ENCODE data around the gene AKR1B15.
"Not testable (repeated sequence)": the region's sequence is repeated elsewhere in the genome, so short reads cannot be mapped to it uniquely, and the experiment has no call there.

The AKR1B15 gene

DNA sequence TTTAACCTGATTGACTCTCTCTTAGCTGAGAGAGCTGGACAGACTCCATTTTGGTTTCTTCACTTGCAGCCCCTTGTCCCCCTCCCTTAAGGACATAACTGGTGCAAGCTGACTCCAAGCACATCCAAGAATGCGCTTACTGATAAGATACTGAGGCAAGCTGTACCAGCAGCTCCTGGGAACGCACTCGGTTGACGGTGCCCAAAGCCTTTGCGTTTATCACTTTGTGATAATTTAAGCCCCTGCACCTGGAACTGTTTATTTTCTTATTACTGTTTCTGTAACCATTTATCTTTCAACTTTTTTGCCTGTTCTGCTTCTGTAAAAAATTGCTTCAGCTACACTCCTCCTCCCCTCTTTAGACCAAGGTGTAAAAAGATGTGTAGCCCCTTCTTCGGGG is 8.5 kb downstream of the AKR1B15 start:
- no peak overlapping the region for H3K9ac ChIP-seq (ENCODE audit: low read length)
- H4K8ac ChIP-seq (ENCODE audit: low read depth, low read length) = no peak overlapping the region
- H2AK5ac ChIP-seq (ENCODE audit: low read length) = no peak overlapping the region
- H3K4me2 ChIP-seq (ENCODE audit: low read length) = no peak overlapping the region
- WGBS (ENCODE audit: extremely low coverage, insufficient coverage, low lambda C conversion rate) = no CpG with 5 or more reads among the region's 6 CpGs
- no peak overlapping the region for H2BK15ac ChIP-seq (replicated peaks; ENCODE audit: low read depth)
- no peaks in the 10 kb centered on the region for H3K27me3 ChIP-seq (ENCODE audit: insufficient read depth, low read length, poor library complexity)
- DNase-seq = no peak
- H3K27ac ChIP-seq (ENCODE audit: low read depth, low read length) = no peak overlapping the region
- no peak overlapping the region for H3K23ac ChIP-seq (ENCODE audit: low read length)
- no peak overlapping the region for H3K18ac ChIP-seq (ENCODE audit: low read length)
- no peak overlapping the region for H2BK120ac ChIP-seq (ENCODE audit: low read depth, low read length)
- no peaks in the 10 kb centered on the region for H3K79me2 ChIP-seq (ENCODE audit: control insufficient read depth, insufficient read depth, low read length)
- H3K79me1 ChIP-seq (ENCODE audit: low read length) = no peaks in the 10 kb centered on the region
- no peak overlapping the region for H2BK5ac ChIP-seq (ENCODE audit: low read length)
- no peak overlapping the region for H3K4me3 ChIP-seq (ENCODE audit: low read length)
- no peaks in the 10 kb centered on the region for H3K36me3 ChIP-seq (ENCODE audit: control insufficient read depth, insufficient read depth, low read length)
- no peak overlapping the region for H3K4ac ChIP-seq (ENCODE audit: low read depth, low read length)
- H4K5ac ChIP-seq (ENCODE audit: low read length) = no peak overlapping the region
- no peak overlapping the region for H3K56ac ChIP-seq (ENCODE audit: low read length)
- no peaks in the 10 kb centered on the region for H3K4me1 ChIP-seq (ENCODE audit: control insufficient read depth, low read depth, low read length)

DNA sequence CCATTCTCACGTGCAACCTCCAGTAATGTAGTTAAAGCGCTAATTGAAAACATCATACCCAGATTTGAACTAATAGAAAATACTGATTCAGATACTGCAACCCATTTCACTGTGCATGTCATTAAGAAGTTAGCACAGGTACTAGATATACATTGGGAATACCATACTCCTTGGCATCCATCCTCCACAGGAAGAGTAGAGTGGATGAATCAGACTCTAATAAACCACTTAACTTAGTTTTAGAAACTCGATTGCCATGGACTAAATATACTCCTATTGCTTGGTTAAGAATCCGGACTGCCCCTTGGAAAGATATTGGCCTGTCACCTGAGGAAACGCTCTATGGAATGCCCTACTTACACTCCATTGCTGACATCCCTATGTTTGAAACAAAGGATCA is 9.5 kb downstream of the AKR1B15 start:
- H3K9ac ChIP-seq (ENCODE audit: low read length) = no peak overlapping the region
- no peak overlapping the region for H3K56ac ChIP-seq (ENCODE audit: low read length)
- no peaks in the 10 kb centered on the region for H3K4me1 ChIP-seq (ENCODE audit: control insufficient read depth, low read depth, low read length)
- WGBS (ENCODE audit: extremely low coverage, insufficient coverage, low lambda C conversion rate) = no CpG with 5 or more reads among the region's 5 CpGs
- no peak overlapping the region for H3K18ac ChIP-seq (ENCODE audit: low read length)
- H3K27me3 ChIP-seq (ENCODE audit: insufficient read depth, low read length, poor library complexity) = no peaks in the 10 kb centered on the region
- H3K79me1 ChIP-seq (ENCODE audit: low read length) = no peaks in the 10 kb centered on the region
- H4K8ac ChIP-seq (ENCODE audit: low read depth, low read length) = no peak overlapping the region
- no peaks in the 10 kb centered on the region for H3K79me2 ChIP-seq (ENCODE audit: control insufficient read depth, insufficient read depth, low read length)
- DNase-seq = no peak
- no peak overlapping the region for H4K5ac ChIP-seq (ENCODE audit: low read length)
- no peak overlapping the region for H3K4ac ChIP-seq (ENCODE audit: low read depth, low read length)
- no peak overlapping the region for H2AK5ac ChIP-seq (ENCODE audit: low read length)
- no peak overlapping the region for H2BK15ac ChIP-seq (replicated peaks; ENCODE audit: low read depth)
- no peak overlapping the region for H3K4me2 ChIP-seq (ENCODE audit: low read length)
- no peak overlapping the region for H3K23ac ChIP-seq (ENCODE audit: low read length)
- H3K4me3 ChIP-seq (ENCODE audit: low read length) = no peak overlapping the region
- no peak overlapping the region for H2BK120ac ChIP-seq (ENCODE audit: low read depth, low read length)
- H2BK5ac ChIP-seq (ENCODE audit: low read length) = no peak overlapping the region
- no peaks in the 10 kb centered on the region for H3K36me3 ChIP-seq (ENCODE audit: control insufficient read depth, insufficient read depth, low read length)
- H3K27ac ChIP-seq (ENCODE audit: low read depth, low read length) = no peak overlapping the region

GRCh38 chr7:134561616-134562015 is 12.7 kb downstream of the AKR1B15 start:
- not testable (repeated sequence) for H3K27me3 ChIP-seq (ENCODE audit: insufficient read depth, low read length, poor library complexity); H4K5ac ChIP-seq (ENCODE audit: low read length); H3K4ac ChIP-seq (ENCODE audit: low read depth, low read length); H3K4me3 ChIP-seq (ENCODE audit: low read length); H3K4me2 ChIP-seq (ENCODE audit: low read length); H2BK15ac ChIP-seq (replicated peaks; ENCODE audit: low read depth); H3K36me3 ChIP-seq (ENCODE audit: control insufficient read depth, insufficient read depth, low read length); H3K9ac ChIP-seq (ENCODE audit: low read length); H3K18ac ChIP-seq (ENCODE audit: low read length); H2BK120ac ChIP-seq (ENCODE audit: low read depth, low read length); H3K23ac ChIP-seq (ENCODE audit: low read length); H3K27ac ChIP-seq (ENCODE audit: low read depth, low read length); H2AK5ac ChIP-seq (ENCODE audit: low read length); DNase-seq; H2BK5ac ChIP-seq (ENCODE audit: low read length); H3K56ac ChIP-seq (ENCODE audit: low read length); H3K4me1 ChIP-seq (ENCODE audit: control insufficient read depth, low read depth, low read length); H3K79me2 ChIP-seq (ENCODE audit: control insufficient read depth, insufficient read depth, low read length); H4K8ac ChIP-seq (ENCODE audit: low read depth, low read length); H3K79me1 ChIP-seq (ENCODE audit: low read length)
- no CpG with 5 or more reads among the region's 5 CpGs for WGBS (ENCODE audit: extremely low coverage, insufficient coverage, low lambda C conversion rate)

GRCh38 chr7:134562136-134562535 is 13.2 kb downstream of the AKR1B15 start:
- DNase-seq = no peak
- Histone ChIP-seq H3K36me3 (ENCODE audit: control insufficient read depth, insufficient read depth, low read length) (no peaks in the 10 kb centered on the region), H4K5ac (ENCODE audit: low read length) (no peak overlapping the region), H3K18ac (ENCODE audit: low read length) (no peak overlapping the region), H2BK120ac (ENCODE audit: low read depth, low read length) (no peak overlapping the region), H2BK5ac (ENCODE audit: low read length) (no peak overlapping the region), H3K4me2 (ENCODE audit: low read length) (no peak overlapping the region), H4K8ac (ENCODE audit: low read depth, low read length) (no peak overlapping the region), H3K79me1 (ENCODE audit: low read length) (no peaks in the 10 kb centered on the region), H2BK15ac (replicated peaks; ENCODE audit: low read depth) (no peak overlapping the region), H3K4ac (ENCODE audit: low read depth, low read length) (no peak overlapping the region), H3K27ac (ENCODE audit: low read depth, low read length) (no peak overlapping the region), H3K4me3 (ENCODE audit: low read length) (no peak overlapping the region), H3K9ac (ENCODE audit: low read length) (no peak overlapping the region), H3K23ac (ENCODE audit: low read length) (no peak overlapping the region), H2AK5ac (ENCODE audit: low read length) (no peak overlapping the region), H3K79me2 (ENCODE audit: control insufficient read depth, insufficient read depth, low read length) (no peaks in the 10 kb centered on the region), H3K27me3 (ENCODE audit: insufficient read depth, low read length, poor library complexity) (no peaks in the 10 kb centered on the region), H3K56ac (ENCODE audit: low read length) (no peak overlapping the region), H3K4me1 (ENCODE audit: control insufficient read depth, low read depth, low read length) (no peaks in the 10 kb centered on the region)
- WGBS (ENCODE audit: extremely low coverage, insufficient coverage, low lambda C conversion rate) = no CpG with 5 or more reads among the region's 6 CpGs

GRCh38 chr7:134563398-134563749 is 14.5 kb downstream of the AKR1B15 start:
- H3K27me3 ChIP-seq (ENCODE audit: insufficient read depth, low read length, poor library complexity); H3K27ac ChIP-seq (ENCODE audit: low read depth, low read length); H2BK15ac ChIP-seq (replicated peaks; ENCODE audit: low read depth); H3K4ac ChIP-seq (ENCODE audit: low read depth, low read length); H3K4me3 ChIP-seq (ENCODE audit: low read length); H3K18ac ChIP-seq (ENCODE audit: low read length); H3K23ac ChIP-seq (ENCODE audit: low read length); H4K8ac ChIP-seq (ENCODE audit: low read depth, low read length); DNase-seq; H4K5ac ChIP-seq (ENCODE audit: low read length); H3K79me2 ChIP-seq (ENCODE audit: control insufficient read depth, insufficient read depth, low read length); H2AK5ac ChIP-seq (ENCODE audit: low read length); H2BK120ac ChIP-seq (ENCODE audit: low read depth, low read length); H3K9ac ChIP-seq (ENCODE audit: low read length); H3K4me1 ChIP-seq (ENCODE audit: control insufficient read depth, low read depth, low read length); H3K36me3 ChIP-seq (ENCODE audit: control insufficient read depth, insufficient read depth, low read length); H3K79me1 ChIP-seq (ENCODE audit: low read length); H2BK5ac ChIP-seq (ENCODE audit: low read length); H3K56ac ChIP-seq (ENCODE audit: low read length); H3K4me2 ChIP-seq (ENCODE audit: low read length): not testable (repeated sequence)
- WGBS (ENCODE audit: extremely low coverage, insufficient coverage, low lambda C conversion rate) = no CpG with 5 or more reads among the region's 2 CpGs

- DNase-seq = no peak
- H4K8ac ChIP-seq (ENCODE audit: low read depth, low read length) = no peak overlapping the region
- H4K5ac ChIP-seq (ENCODE audit: low read length) = no peak overlapping the region
- H3K79me1 ChIP-seq (ENCODE audit: low read length) = no peaks in the 10 kb centered on the region
- no peak overlapping the region for H3K56ac ChIP-seq (ENCODE audit: low read length)
- H3K18ac ChIP-seq (ENCODE audit: low read length) = no peak overlapping the region
- H2BK15ac ChIP-seq (replicated peaks; ENCODE audit: low read depth) = no peak overlapping the region
- no peak overlapping the region for H3K27ac ChIP-seq (ENCODE audit: low read depth, low read length)
- no peaks in the 10 kb centered on the region for H3K36me3 ChIP-seq (ENCODE audit: control insufficient read depth, insufficient read depth, low read length)
- no peaks in the 10 kb centered on the region for H3K79me2 ChIP-seq (ENCODE audit: control insufficient read depth, insufficient read depth, low read length)
- H2BK5ac ChIP-seq (ENCODE audit: low read length) = no peak overlapping the region
- no peak overlapping the region for H3K4me3 ChIP-seq (ENCODE audit: low read length)
- H3K4me1 ChIP-seq (ENCODE audit: control insufficient read depth, low read depth, low read length) = no peaks in the 10 kb centered on the region
- no peak overlapping the region for H3K4me2 ChIP-seq (ENCODE audit: low read length)
- no CpG with 5 or more reads among the region's 2 CpGs for WGBS (ENCODE audit: extremely low coverage, insufficient coverage, low lambda C conversion rate)
- H2AK5ac ChIP-seq (ENCODE audit: low read length) = no peak overlapping the region
- no peak overlapping the region for H3K9ac ChIP-seq (ENCODE audit: low read length)
- no peak overlapping the region for H2BK120ac ChIP-seq (ENCODE audit: low read depth, low read length)
- H3K4ac ChIP-seq (ENCODE audit: low read depth, low read length) = no peak overlapping the region
- H3K27me3 ChIP-seq (ENCODE audit: insufficient read depth, low read length, poor library complexity) = no peaks in the 10 kb centered on the region
- no peak overlapping the region for H3K23ac ChIP-seq (ENCODE audit: low read length)
Observed at GRCh38 chr7:134565643-134566136, 16.8 kb downstream of the AKR1B15 start.

Data from mesendoderm (in vitro differentiated cells).